Mesothelial cell of epicardium (in vitro differentiated cells): Measurements from ENCODE around the gene SOSTDC1. TPM values are rescaled to one million over a fixed set of nuclear protein-coding genes. Genes with fewer than 3 reads are reported as not detected.
"Not testable (repeated sequence)": the region's sequence is repeated elsewhere in the genome, so short reads cannot be mapped to it uniquely, and the experiment has no call there.

Source experiments
- DNase-seq, 2 experiments: peaks; one replicate each; pipeline ENCODE4 v3.0.0; 2021; ENCODE audit warnings: low spot score in 2 of 2; ENCODE audit not compliant: unreplicated experiment in 2 of 2
- H3K27ac Mint-ChIP-seq: 2 replicates; pipeline ENCODE4 v1.8.0; 2021; ENCODE audit warnings: mixed read lengths
- H3K27me3 Mint-ChIP-seq: 2 replicates; pipeline ENCODE4 v1.8.0; 2021; ENCODE audit warnings: low read depth, mixed read lengths
- H3K36me3 Mint-ChIP-seq: 2 replicates; pipeline ENCODE4 v1.8.0; 2021; ENCODE audit warnings: mixed read lengths
- H3K4me1 Mint-ChIP-seq: 2 replicates; pipeline ENCODE4 v1.8.0; 2021; ENCODE audit warnings: mixed read lengths
- H3K4me3 Mint-ChIP-seq: 2 replicates; pipeline ENCODE4 v1.8.0; 2021; ENCODE audit warnings: mild to moderate bottlenecking, moderate library complexity, mixed read lengths
- H3K9me3 Mint-ChIP-seq: 2 replicates; pipeline ENCODE4 v1.8.0; 2021; ENCODE audit warnings: mixed read lengths
- CTCF ChIP-seq: fragments of 200-600 bp; sonication (generic); IDR thresholded peaks from one replicate; pipeline ENCODE4 v1.5.0; 2021; ENCODE audit warnings: antibody characterized with exemption; ENCODE audit not compliant: unreplicated experiment
- total RNA-seq: library from RNA; stranded (reverse); gene quantifications from 3 replicates; pipeline ENCODE4 v1.2.1, GENCODE V29; 2021

SOSTDC1 gene
- total RNA-seq, 1 donor from 2014 or later = 13.0 TPM

GRCh38 chr7:16446508-16446907 lies 19.0 kb downstream of the SOSTDC1 start:
- TF ChIP-seq CTCF = no peak
- Mint-ChIP-seq H3K27me3 (no peaks in the 10 kb centered on the region), H3K9me3 (peaks cover 3% of the 10 kb centered on the region), H3K27ac (peak overlapping the region; percentile 3), H3K4me3 (no peak overlapping the region), H3K36me3 (no peaks in the 10 kb centered on the region), H3K4me1 (peaks cover 5% of the 10 kb centered on the region)
- no peak for DNase-seq

- H3K27me3 Mint-ChIP-seq, DNase-seq, H3K9me3 Mint-ChIP-seq, H3K27ac Mint-ChIP-seq, H3K4me3 Mint-ChIP-seq, H3K4me1 Mint-ChIP-seq, H3K36me3 Mint-ChIP-seq: not testable (repeated sequence)
Observed at GRCh38 chr7:16443871-16444270, 21.7 kb downstream of the SOSTDC1 start.

GRCh38 chr7:16438988-16439387 lies 26.6 kb downstream of the SOSTDC1 start:
- Mint-ChIP-seq H3K4me1 (peaks cover 3% of the 10 kb centered on the region), H3K9me3 (peaks cover 8% of the 10 kb centered on the region), H3K27ac (no peak overlapping the region), H3K27me3 (no peaks in the 10 kb centered on the region), H3K4me3 (no peak overlapping the region), H3K36me3 (no peaks in the 10 kb centered on the region)
- no peak for DNase-seq
- TF ChIP-seq CTCF = no peak

- peaks cover 4% of the 10 kb centered on the region for H3K9me3 Mint-ChIP-seq
- no peaks in the 10 kb centered on the region for H3K36me3 Mint-ChIP-seq
- no peak overlapping the region for H3K4me3 Mint-ChIP-seq
Observed at GRCh38 chr7:16436306-16436705, 29.2 kb downstream of the SOSTDC1 start.

GRCh38 chr7:16433568-16434122 lies 31.9 kb downstream of the SOSTDC1 start:
- no peak for DNase-seq
- H3K4me1 Mint-ChIP-seq = peaks cover 6% of the 10 kb centered on the region
- H3K36me3 Mint-ChIP-seq = no peaks in the 10 kb centered on the region

More at GRCh38 chr7:16436306-16436705, 29.2 kb downstream of the SOSTDC1 start:
- no peak for DNase-seq
- no peak overlapping the region for H3K27ac Mint-ChIP-seq
- no peaks in the 10 kb centered on the region for H3K27me3 Mint-ChIP-seq
- TF ChIP-seq CTCF = no peak
- peaks cover 3% of the 10 kb centered on the region for H3K4me1 Mint-ChIP-seq

GRCh38 chr7:16432425-16432731 lies 33.2 kb downstream of the SOSTDC1 start:
- Mint-ChIP-seq H3K4me1 (peaks cover 10% of the 10 kb centered on the region), H3K27me3 (no peaks in the 10 kb centered on the region), H3K9me3 (no peaks in the 10 kb centered on the region), H3K36me3 (no peaks in the 10 kb centered on the region), H3K4me3 (no peak overlapping the region), H3K27ac (no peak overlapping the region)
- DNase-seq = no peak
- TF ChIP-seq CTCF = no peak

More at GRCh38 chr7:16433568-16434122, 31.9 kb downstream of the SOSTDC1 start:
- Mint-ChIP-seq H3K9me3 (no peaks in the 10 kb centered on the region), H3K4me3 (no peak overlapping the region), H3K27ac (no peak overlapping the region), H3K27me3 (no peaks in the 10 kb centered on the region)
- no peak for TF ChIP-seq CTCF
